ENCODE data around the gene SGMS1. TPM values are rescaled to one million over a fixed set of nuclear protein-coding genes. Genes with fewer than 3 reads are reported as not detected.

The SGMS1 gene
- total RNA-seq, 1 donor, result 68.0 TPM

- no peak for DNase-seq (ENCODE audit: insufficient read length, low spot score, missing footprints)
- Histone ChIP-seq H2AFZ (ENCODE audit: low read length) (no peak overlapping the region), H3K9me3 (ENCODE audit: low read depth, low read length) (no peaks in the 10 kb centered on the region), H3K27ac (ENCODE audit: low read depth, low read length) (no peak overlapping the region), H3K79me2 (ENCODE audit: insufficient read depth, low read length) (no peaks in the 10 kb centered on the region), H3K27me3 (ENCODE audit: insufficient read depth, low read length) (peaks cover 5% of the 10 kb centered on the region), H3K36me3 (ENCODE audit: insufficient read depth, low read length) (no peaks in the 10 kb centered on the region), H4K20me1 (ENCODE audit: insufficient read depth, low read length) (no peaks in the 10 kb centered on the region), H3K4me2 (ENCODE audit: insufficient read depth, low read length) (peak overlapping the region; percentile 15), H3K4me3 (ENCODE audit: insufficient read depth, low read length) (no peak overlapping the region), H3K4me1 (ENCODE audit: insufficient read depth, low read length) (no peaks in the 10 kb centered on the region)
- peak; percentile 63 for TF ChIP-seq CTCF (IDR thresholded peaks at IDR 0.05; ENCODE audit: extremely low read depth, low read depth, low read length)
Observed at GRCh38 chr10:50653142-50653541, 29.4 kb upstream of the SGMS1 start.

GRCh38 chr10:50651808-50652207 is 28.1 kb upstream of the SGMS1 start:
- no peaks in the 10 kb centered on the region for H4K20me1 ChIP-seq (ENCODE audit: insufficient read depth, low read length)
- H3K79me2 ChIP-seq (ENCODE audit: insufficient read depth, low read length), result no peaks in the 10 kb centered on the region
- no peak overlapping the region for H2AFZ ChIP-seq (ENCODE audit: low read length)
- no peak for TF ChIP-seq CTCF (IDR thresholded peaks at IDR 0.05; ENCODE audit: extremely low read depth, low read depth, low read length)
- H3K4me3 ChIP-seq (ENCODE audit: insufficient read depth, low read length), result no peak overlapping the region
- DNase-seq (ENCODE audit: insufficient read length, low spot score, missing footprints), result no peak
- H3K27me3 ChIP-seq (ENCODE audit: insufficient read depth, low read length), result peaks cover 5% of the 10 kb centered on the region
- H3K36me3 ChIP-seq (ENCODE audit: insufficient read depth, low read length), result no peaks in the 10 kb centered on the region
- H3K9me3 ChIP-seq (ENCODE audit: low read depth, low read length), result no peaks in the 10 kb centered on the region
- no peaks in the 10 kb centered on the region for H3K4me1 ChIP-seq (ENCODE audit: insufficient read depth, low read length)
- H3K4me2 ChIP-seq (ENCODE audit: insufficient read depth, low read length), result no peak overlapping the region
- no peak overlapping the region for H3K27ac ChIP-seq (ENCODE audit: low read depth, low read length)

GRCh38 chr10:50650481-50650880 is 26.7 kb upstream of the SGMS1 start:
- H3K36me3 ChIP-seq (ENCODE audit: insufficient read depth, low read length), result no peaks in the 10 kb centered on the region
- H3K4me3 ChIP-seq (ENCODE audit: insufficient read depth, low read length), result no peak overlapping the region
- no peak overlapping the region for H2AFZ ChIP-seq (ENCODE audit: low read length)
- peaks cover 5% of the 10 kb centered on the region for H3K27me3 ChIP-seq (ENCODE audit: insufficient read depth, low read length)
- no peaks in the 10 kb centered on the region for H3K79me2 ChIP-seq (ENCODE audit: insufficient read depth, low read length)
- no peak for DNase-seq (ENCODE audit: insufficient read length, low spot score, missing footprints)
- TF ChIP-seq CTCF (IDR thresholded peaks at IDR 0.05; ENCODE audit: extremely low read depth, low read depth, low read length), result no peak
- H3K4me1 ChIP-seq (ENCODE audit: insufficient read depth, low read length), result no peaks in the 10 kb centered on the region
- no peaks in the 10 kb centered on the region for H4K20me1 ChIP-seq (ENCODE audit: insufficient read depth, low read length)
- H3K4me2 ChIP-seq (ENCODE audit: insufficient read depth, low read length), result no peak overlapping the region
- no peaks in the 10 kb centered on the region for H3K9me3 ChIP-seq (ENCODE audit: low read depth, low read length)
- H3K27ac ChIP-seq (ENCODE audit: low read depth, low read length), result no peak overlapping the region

- Histone ChIP-seq H3K4me3 (ENCODE audit: insufficient read depth, low read length) (no peak overlapping the region), H3K4me1 (ENCODE audit: insufficient read depth, low read length) (no peaks in the 10 kb centered on the region), H2AFZ (ENCODE audit: low read length) (no peak overlapping the region), H3K27ac (ENCODE audit: low read depth, low read length) (no peak overlapping the region), H3K4me2 (ENCODE audit: insufficient read depth, low read length) (no peak overlapping the region), H3K36me3 (ENCODE audit: insufficient read depth, low read length) (no peaks in the 10 kb centered on the region), H3K27me3 (ENCODE audit: insufficient read depth, low read length) (no peaks in the 10 kb centered on the region), H3K79me2 (ENCODE audit: insufficient read depth, low read length) (no peaks in the 10 kb centered on the region), H3K9me3 (ENCODE audit: low read depth, low read length) (no peaks in the 10 kb centered on the region), H4K20me1 (ENCODE audit: insufficient read depth, low read length) (no peaks in the 10 kb centered on the region)
- no peak for DNase-seq (ENCODE audit: insufficient read length, low spot score, missing footprints)
- TF ChIP-seq CTCF (IDR thresholded peaks at IDR 0.05; ENCODE audit: extremely low read depth, low read depth, low read length), result no peak
Observed at GRCh38 chr10:50648935-50649227, 25.1 kb upstream of the SGMS1 start.
